ENCODE data around the gene AP3S2. TPM values are rescaled to one million over a fixed set of nuclear protein-coding genes. Genes with fewer than 3 reads are reported as not detected.

AP3S2 gene
- total RNA-seq, 1 donor from 2014 or later: 32.2 TPM

DNA sequence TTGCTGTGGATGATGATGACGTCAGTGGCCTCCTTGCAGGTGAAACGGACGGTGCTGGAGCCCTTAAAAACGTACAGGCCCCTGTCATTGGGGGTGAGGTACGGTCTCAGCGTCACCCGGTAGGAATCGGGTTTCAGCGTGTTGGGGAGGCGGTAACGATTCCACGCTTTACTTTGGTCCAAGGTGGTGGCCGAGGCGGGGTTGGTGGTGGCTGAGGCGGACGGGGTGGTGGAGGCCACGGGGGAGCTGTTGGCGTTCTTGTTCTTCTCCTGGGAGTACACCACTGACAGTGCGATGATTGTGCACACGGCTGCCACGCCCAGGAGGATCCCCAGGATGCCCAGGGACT lies 87.6 kb downstream of the AP3S2 start:
- Mint-ChIP-seq H3K27ac (no peak overlapping the region), H3K4me3 (no peak overlapping the region), H3K9me3 (no peaks in the 10 kb centered on the region), H3K36me3 (no peaks in the 10 kb centered on the region), H3K4me1 (ENCODE audit: unreplicated experiment) (peaks cover 6% of the 10 kb centered on the region), H3K27me3 (no peaks in the 10 kb centered on the region)
- DNase-seq (ENCODE audit: extremely low spot score, unreplicated experiment): no peak
- TF ChIP-seq, protein P1, sequence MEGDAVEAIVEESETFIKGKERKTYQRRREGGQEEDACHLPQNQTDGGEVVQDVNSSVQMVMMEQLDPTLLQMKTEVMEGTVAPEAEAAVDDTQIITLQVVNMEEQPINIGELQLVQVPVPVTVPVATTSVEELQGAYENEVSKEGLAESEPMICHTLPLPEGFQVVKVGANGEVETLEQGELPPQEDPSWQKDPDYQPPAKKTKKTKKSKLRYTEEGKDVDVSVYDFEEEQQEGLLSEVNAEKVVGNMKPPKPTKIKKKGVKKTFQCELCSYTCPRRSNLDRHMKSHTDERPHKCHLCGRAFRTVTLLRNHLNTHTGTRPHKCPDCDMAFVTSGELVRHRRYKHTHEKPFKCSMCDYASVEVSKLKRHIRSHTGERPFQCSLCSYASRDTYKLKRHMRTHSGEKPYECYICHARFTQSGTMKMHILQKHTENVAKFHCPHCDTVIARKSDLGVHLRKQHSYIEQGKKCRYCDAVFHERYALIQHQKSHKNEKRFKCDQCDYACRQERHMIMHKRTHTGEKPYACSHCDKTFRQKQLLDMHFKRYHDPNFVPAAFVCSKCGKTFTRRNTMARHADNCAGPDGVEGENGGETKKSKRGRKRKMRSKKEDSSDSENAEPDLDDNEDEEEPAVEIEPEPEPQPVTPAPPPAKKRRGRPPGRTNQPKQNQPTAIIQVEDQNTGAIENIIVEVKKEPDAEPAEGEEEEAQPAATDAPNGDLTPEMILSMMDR (conservative IDR thresholded peaks at IDR 0.05): no peak

DNA sequence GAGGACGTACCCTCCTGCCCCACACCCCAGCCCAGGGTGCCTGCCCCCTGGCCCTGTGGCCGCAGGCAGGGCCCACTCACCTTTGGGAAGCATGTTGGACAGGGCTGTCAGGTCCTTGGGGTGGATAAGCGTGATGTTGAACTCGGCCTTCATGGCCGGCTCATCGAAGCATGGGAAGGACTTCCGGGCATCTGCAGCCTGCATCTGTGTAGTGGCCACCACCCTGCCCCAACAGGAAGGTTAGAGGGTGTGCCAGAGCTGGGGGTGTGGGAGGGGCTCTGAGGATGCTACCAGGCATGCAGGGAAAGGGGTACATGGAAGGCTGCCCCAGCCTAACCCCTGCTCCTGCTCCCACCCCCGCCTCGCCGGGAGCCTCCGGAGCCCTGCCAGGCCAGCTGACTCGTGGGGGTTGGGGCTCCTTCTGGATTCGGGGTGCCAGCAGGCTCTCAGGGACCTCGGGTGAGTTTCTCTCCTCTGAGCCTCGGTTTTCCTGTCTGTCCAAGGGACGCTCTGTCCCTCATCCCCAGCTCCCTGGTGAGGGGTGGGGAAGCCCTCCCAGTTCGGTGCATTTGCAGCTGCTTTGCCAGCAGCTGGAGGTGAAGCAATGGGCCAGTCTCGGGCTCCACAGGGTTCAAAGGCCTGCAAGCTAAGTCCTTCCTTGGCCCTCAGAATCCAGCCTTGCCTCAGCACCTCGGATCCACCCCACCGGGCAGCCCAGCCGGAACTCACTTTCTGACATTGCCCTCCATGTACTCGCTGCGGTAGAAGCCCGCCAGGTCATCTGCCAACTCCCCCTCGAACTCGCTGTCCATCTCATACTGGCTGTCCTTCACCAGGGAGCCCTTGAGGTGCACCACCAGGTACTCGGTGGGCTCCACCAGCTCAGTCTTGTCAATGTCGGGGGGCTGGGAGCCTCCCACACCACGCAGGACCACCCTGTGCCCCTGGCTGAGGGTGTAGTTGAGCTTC lies 88.3 kb downstream of the AP3S2 start:
- Mint-ChIP-seq H3K27me3 (no peaks in the 10 kb centered on the region), H3K27ac (no peak overlapping the region), H3K36me3 (no peaks in the 10 kb centered on the region), H3K4me3 (no peak overlapping the region), H3K9me3 (no peaks in the 10 kb centered on the region), H3K4me1 (ENCODE audit: unreplicated experiment) (peaks cover 6% of the 10 kb centered on the region)
- no peak for DNase-seq (ENCODE audit: extremely low spot score, unreplicated experiment)
- TF ChIP-seq, protein P1 (conservative IDR thresholded peaks at IDR 0.05): no peak

DNA sequence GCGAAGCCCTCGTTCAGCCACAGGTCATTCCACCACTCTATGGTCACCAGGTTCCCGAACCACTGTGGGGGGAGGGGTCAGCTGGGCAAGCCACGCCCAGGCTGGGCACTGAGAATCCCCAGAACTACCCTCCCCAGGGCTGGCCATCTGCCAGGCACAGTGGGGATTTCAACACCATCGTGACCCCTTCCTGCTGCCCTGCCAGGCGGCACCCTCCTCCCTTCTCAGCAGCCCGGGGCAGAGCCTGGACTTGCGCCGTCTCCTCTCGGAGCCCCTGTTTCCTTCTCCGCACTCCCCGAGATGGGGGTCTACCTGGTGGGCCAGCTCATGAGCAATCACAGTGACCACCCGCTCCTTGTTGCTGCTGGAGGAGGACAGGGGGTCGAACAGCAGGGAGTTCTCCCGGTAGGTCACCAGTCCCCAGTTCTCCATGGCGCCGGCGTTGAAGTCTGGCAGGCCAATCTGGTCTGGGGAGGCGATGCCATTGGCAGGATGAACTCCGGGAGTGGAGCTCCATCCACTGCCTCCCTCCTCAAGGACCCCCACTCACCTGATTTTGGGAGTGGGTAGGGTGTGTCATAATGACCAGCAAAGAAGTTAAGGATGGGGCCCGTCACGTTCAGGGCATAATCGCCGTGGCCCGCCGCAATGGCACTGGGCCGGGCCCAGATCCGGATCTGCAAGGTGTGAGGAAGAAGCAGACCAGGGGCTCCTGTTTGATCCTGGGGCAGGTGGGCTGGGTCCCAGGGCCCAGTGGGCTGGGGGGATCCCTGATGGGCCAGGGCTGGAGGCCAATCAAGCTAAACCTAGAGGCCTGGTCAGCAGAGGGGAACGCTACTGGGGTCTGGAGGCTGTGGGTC lies 89.6 kb downstream of the AP3S2 start:
- no peaks in the 10 kb centered on the region for H3K27me3 Mint-ChIP-seq
- TF ChIP-seq, protein P1 (conservative IDR thresholded peaks at IDR 0.05): no peak

DNA sequence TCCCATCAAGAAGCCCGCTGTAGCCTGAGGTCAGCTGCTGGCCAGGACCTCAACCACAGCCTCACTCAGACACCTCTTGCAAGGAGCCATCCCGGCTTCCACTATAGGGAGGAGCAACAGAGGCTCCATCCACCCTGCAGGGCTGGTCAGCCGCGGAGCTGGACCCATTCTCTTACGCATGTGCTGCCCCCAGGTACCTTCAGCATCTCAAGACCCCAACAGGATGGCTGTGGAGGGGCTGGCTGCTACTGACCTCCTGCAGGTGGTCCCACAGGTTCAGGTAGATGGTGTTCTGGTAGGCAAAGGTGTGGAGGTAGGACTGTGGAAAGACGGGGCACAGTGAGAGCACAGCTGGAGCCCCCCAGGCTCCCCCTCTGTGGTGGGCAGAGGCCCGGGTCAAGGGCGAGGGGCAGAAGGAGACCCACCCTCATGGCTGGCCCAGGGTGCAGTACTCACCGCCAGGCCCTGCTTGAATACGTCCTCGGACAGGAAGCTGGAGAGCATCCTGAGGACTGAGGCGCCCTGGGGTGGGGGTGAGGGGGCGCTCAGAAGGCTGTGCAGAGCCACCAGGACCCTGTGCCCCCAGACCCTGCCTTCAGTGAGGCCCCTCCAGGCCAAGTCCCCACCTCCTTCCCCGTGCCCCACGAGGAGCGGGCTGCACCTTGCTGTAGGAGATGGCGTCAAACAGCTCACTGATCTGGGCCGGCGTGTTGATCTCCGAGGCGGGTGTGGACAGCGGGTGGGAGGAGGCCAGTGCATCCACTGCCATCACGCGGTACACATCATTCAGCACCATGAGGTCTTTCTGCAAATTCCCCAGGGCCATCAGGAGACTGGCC lies 90.6 kb downstream of the AP3S2 start:
- TF ChIP-seq, protein P1 (conservative IDR thresholded peaks at IDR 0.05): no peak
- Mint-ChIP-seq H3K4me3 (no peak overlapping the region), H3K27ac (no peak overlapping the region), H3K9me3 (no peaks in the 10 kb centered on the region), H3K27me3 (no peaks in the 10 kb centered on the region), H3K36me3 (no peaks in the 10 kb centered on the region), H3K4me1 (ENCODE audit: unreplicated experiment) (peaks cover 12% of the 10 kb centered on the region)
- DNase-seq (ENCODE audit: extremely low spot score, unreplicated experiment): no peak

More for the DNA sequence above, 89.6 kb downstream of the AP3S2 start:
- no peak overlapping the region for H3K4me3 Mint-ChIP-seq
- peaks cover 12% of the 10 kb centered on the region for H3K4me1 Mint-ChIP-seq (ENCODE audit: unreplicated experiment)
- H3K36me3 Mint-ChIP-seq: no peaks in the 10 kb centered on the region
- H3K9me3 Mint-ChIP-seq: no peaks in the 10 kb centered on the region
- no peak overlapping the region for H3K27ac Mint-ChIP-seq
- no peak for DNase-seq (ENCODE audit: extremely low spot score, unreplicated experiment)

Data from type B pancreatic cell (in vitro differentiated cells).